Gastroesophageal sphincter (tissue), 3 donors: ENCODE results near the gene LRRFIP1.

Experiments used
- EP300 ChIP-seq: sonication (generic); formaldehyde crosslinking; IDR thresholded peaks from one replicate; pipeline ENCODE4 v1.6.1; 2017; ENCODE audit warnings: antibody characterized with exemption, mild to moderate bottlenecking
- POLR2A ChIP-seq, 2 donors: fragments of 450-650 bp; IDR thresholded peaks; one replicate each; pipeline ENCODE4 v1.6.1; 2017; ENCODE audit warnings: antibody characterized with exemption in 2 of 2, mild to moderate bottlenecking in 2 of 2, moderate library complexity in 1 of 2
- POLR2AphosphoS5 ChIP-seq: sonication (generic); formaldehyde crosslinking; IDR thresholded peaks from one replicate; pipeline ENCODE4 v1.6.1; 2017; ENCODE audit warnings: antibody characterized with exemption
- TF ChIP-seq, protein P1 (sequence below), 4 experiments: fragments of 200-600 bp in 2 of 4; fragments of 450-650 bp in 2 of 4; sonication (generic) in 1 of 4; IDR thresholded peaks; one replicate each; pipeline ENCODE4 v1.5.1; 2017 to 2019; ENCODE audit warnings: antibody characterized with exemption in 4 of 4, mild to moderate bottlenecking in 2 of 4, moderate library complexity in 2 of 4

DNA sequence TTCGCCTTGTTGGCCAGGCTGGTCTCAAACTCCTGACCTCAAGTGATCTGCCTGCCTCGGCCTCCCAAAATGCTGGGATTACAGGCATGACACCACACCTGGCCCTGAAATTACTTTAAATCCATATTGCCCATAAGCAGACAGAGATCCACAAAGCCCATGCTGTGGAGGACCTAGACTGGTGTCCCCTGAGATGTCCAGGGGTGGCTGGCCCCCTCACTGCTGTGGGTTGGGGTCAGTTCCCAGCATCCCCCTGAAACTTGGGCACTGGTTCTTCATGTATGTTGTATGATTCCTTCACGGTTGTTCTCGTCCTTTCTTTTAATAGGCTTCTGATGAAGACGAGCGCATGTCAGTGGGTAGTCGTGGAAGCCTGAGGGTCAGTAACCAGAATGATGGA is 93.1 kb downstream of the LRRFIP1 start:
- TF ChIP-seq, protein P1, sequence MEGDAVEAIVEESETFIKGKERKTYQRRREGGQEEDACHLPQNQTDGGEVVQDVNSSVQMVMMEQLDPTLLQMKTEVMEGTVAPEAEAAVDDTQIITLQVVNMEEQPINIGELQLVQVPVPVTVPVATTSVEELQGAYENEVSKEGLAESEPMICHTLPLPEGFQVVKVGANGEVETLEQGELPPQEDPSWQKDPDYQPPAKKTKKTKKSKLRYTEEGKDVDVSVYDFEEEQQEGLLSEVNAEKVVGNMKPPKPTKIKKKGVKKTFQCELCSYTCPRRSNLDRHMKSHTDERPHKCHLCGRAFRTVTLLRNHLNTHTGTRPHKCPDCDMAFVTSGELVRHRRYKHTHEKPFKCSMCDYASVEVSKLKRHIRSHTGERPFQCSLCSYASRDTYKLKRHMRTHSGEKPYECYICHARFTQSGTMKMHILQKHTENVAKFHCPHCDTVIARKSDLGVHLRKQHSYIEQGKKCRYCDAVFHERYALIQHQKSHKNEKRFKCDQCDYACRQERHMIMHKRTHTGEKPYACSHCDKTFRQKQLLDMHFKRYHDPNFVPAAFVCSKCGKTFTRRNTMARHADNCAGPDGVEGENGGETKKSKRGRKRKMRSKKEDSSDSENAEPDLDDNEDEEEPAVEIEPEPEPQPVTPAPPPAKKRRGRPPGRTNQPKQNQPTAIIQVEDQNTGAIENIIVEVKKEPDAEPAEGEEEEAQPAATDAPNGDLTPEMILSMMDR (IDR thresholded peaks at IDR 0.05) = no peak
- no peak for TF ChIP-seq POLR2AphosphoS5
- TF ChIP-seq POLR2A (IDR thresholded peaks at IDR 0.05) = no peak
- no peak for TF ChIP-seq EP300
